Measurements from ENCODE around the gene TSC22D4. TPM values are rescaled to one million over a fixed set of nuclear protein-coding genes. Genes with fewer than 3 reads are reported as not detected.
"Not testable (repeated sequence)": the region's sequence is repeated elsewhere in the genome, so short reads cannot be mapped to it uniquely, and the experiment has no call there.

Gene TSC22D4
- total RNA-seq, 3 donors from 2014 or later, result 17.0 to 23.7 (median 19.7) TPM

GRCh38 chr7:100449190-100449795 is 29.7 kb downstream of the TSC22D4 start:
- intact Hi-C loops (cut with DNase I; ENCODE audit: low total_unique reads), result no loop called here
- H3K27ac ChIP-seq, result peak overlapping the region in 1 of 2 donors; percentile 14
- no peaks in the 10 kb centered on the region for H3K27me3 ChIP-seq
- H3K4me3 ChIP-seq, result no peak overlapping the region
- H3K36me3 ChIP-seq, result no peaks in the 10 kb centered on the region
- no peaks in the 10 kb centered on the region for H3K9me3 ChIP-seq
- TF ChIP-seq POLR2A (IDR thresholded peaks at IDR 0.05) (no peak), POLR2AphosphoS5 (IDR thresholded peaks at IDR 0.05) (no peak), CTCF (IDR thresholded peaks at IDR 0.05) (no peak)
- H3K4me1 ChIP-seq, result no peaks in the 10 kb centered on the region
- no peak for DNase-seq (ENCODE audit: low spot score in 2 of 2)

GRCh38 chr7:100447363-100447762 is 31.7 kb downstream of the TSC22D4 start:
- H3K27me3 ChIP-seq; H3K36me3 ChIP-seq; H3K4me1 ChIP-seq; H3K9me3 ChIP-seq; DNase-seq (ENCODE audit: low spot score in 2 of 2); H3K27ac ChIP-seq; intact Hi-C loops (cut with DNase I; ENCODE audit: low total_unique reads); H3K4me3 ChIP-seq: not testable (repeated sequence)

- peak overlapping the region in 1 of 2 donors; percentile 25 for H3K27ac ChIP-seq
- H3K36me3 ChIP-seq, result no peaks in the 10 kb centered on the region
- no peaks in the 10 kb centered on the region for H3K9me3 ChIP-seq
- TF ChIP-seq CTCF (IDR thresholded peaks at IDR 0.05), result no peak
- no peak for TF ChIP-seq POLR2A (IDR thresholded peaks at IDR 0.05)
- no peak for TF ChIP-seq POLR2AphosphoS5 (IDR thresholded peaks at IDR 0.05)
- no peaks in the 10 kb centered on the region for H3K27me3 ChIP-seq
- H3K4me3 ChIP-seq, result no peak overlapping the region
- DNase-seq (ENCODE audit: low spot score in 2 of 2), result no peak
- H3K4me1 ChIP-seq, result no peaks in the 10 kb centered on the region
- intact Hi-C loops (cut with DNase I; ENCODE audit: low total_unique reads), result no loop called here
These were observed 33.0 kb downstream of the TSC22D4 start for GRCh38 chr7:100446040-100446439.

- no peaks in the 10 kb centered on the region for H3K9me3 ChIP-seq
- no peaks in the 10 kb centered on the region for H3K4me1 ChIP-seq
- peak overlapping the region in 1 of 2 donors; percentile 77 for H3K27ac ChIP-seq
- no peak overlapping the region for H3K4me3 ChIP-seq
- no peak for DNase-seq (ENCODE audit: low spot score in 2 of 2)
- intact Hi-C loops (cut with DNase I; ENCODE audit: low total_unique reads), result no loop called here
- no peaks in the 10 kb centered on the region for H3K36me3 ChIP-seq
- TF ChIP-seq POLR2A (IDR thresholded peaks at IDR 0.05) (no peak), POLR2AphosphoS5 (IDR thresholded peaks at IDR 0.05) (peak; percentile 9 to 42 (median 21))
- H3K27me3 ChIP-seq, result no peaks in the 10 kb centered on the region
These were observed 34.4 kb downstream of the TSC22D4 start for GRCh38 chr7:100444311-100445278.

- Histone ChIP-seq H3K4me1 (no peaks in the 10 kb centered on the region), H3K27ac (peak overlapping the region in 1 of 2 donors; percentile 77), H3K36me3 (no peaks in the 10 kb centered on the region), H3K9me3 (no peaks in the 10 kb centered on the region), H3K27me3 (no peaks in the 10 kb centered on the region), H3K4me3 (no peak overlapping the region)
- intact Hi-C loops (cut with DNase I; ENCODE audit: low total_unique reads), result no loop called here
- TF ChIP-seq POLR2AphosphoS5 (IDR thresholded peaks at IDR 0.05) (no peak), POLR2A (IDR thresholded peaks at IDR 0.05) (no peak), CTCF (IDR thresholded peaks at IDR 0.05) (no peak)
- peak in 1 of 2 donors; percentile 31 for DNase-seq (ENCODE audit: low spot score in 2 of 2)
These were observed 35.7 kb downstream of the TSC22D4 start for GRCh38 chr7:100443096-100443840.
